Brain microvascular endothelial cell (primary cell): ENCODE results near the gene GIT1.

ENCODE experiments used
- DNase-seq: peaks from one replicate; pipeline ENCODE4 v3.0.0-alpha.2; 2020
- H3K27ac ChIP-seq: fragments of 250-450 bp; sonication (Bioruptor Pico); 2 replicates; pipeline ENCODE4 v1.5.1; 2020; ENCODE audit warnings: mild to moderate bottlenecking, moderate library complexity
- H3K27me3 ChIP-seq: fragments of 250-450 bp; sonication (Bioruptor Pico); replicated peaks from 2 replicates; pipeline ENCODE4 v1.5.1; 2020; ENCODE audit warnings: mild to moderate bottlenecking
- H3K36me3 ChIP-seq: fragments of 250-450 bp; sonication (Bioruptor Pico); replicated peaks from 2 replicates; pipeline ENCODE4 v1.5.1; 2020; ENCODE audit warnings: mild to moderate bottlenecking
- H3K4me3 ChIP-seq: 2 replicates; pipeline ENCODE4 v1.5.1; 2011; ENCODE audit warnings: low read depth, mild to moderate bottlenecking, control low read depth, low read length, moderate library complexity
- in situ Hi-C: cut with HindIII; loops from 2 replicates; pipeline ENCODE4 v1.10.0; 2017; ENCODE audit warnings: low sequenced_read_pairs, low pct_ligation_motif_present
- TF ChIP-seq, protein P1 (sequence below): IDR thresholded peaks from 2 replicates; pipeline ENCODE4 v1.5.1; 2011; ENCODE audit warnings: low read depth, mild to moderate bottlenecking, moderate library complexity, low read length, control low read depth, inconsistent platforms; ENCODE audit errors: missing control alignments

The GIT1 gene

DNA sequence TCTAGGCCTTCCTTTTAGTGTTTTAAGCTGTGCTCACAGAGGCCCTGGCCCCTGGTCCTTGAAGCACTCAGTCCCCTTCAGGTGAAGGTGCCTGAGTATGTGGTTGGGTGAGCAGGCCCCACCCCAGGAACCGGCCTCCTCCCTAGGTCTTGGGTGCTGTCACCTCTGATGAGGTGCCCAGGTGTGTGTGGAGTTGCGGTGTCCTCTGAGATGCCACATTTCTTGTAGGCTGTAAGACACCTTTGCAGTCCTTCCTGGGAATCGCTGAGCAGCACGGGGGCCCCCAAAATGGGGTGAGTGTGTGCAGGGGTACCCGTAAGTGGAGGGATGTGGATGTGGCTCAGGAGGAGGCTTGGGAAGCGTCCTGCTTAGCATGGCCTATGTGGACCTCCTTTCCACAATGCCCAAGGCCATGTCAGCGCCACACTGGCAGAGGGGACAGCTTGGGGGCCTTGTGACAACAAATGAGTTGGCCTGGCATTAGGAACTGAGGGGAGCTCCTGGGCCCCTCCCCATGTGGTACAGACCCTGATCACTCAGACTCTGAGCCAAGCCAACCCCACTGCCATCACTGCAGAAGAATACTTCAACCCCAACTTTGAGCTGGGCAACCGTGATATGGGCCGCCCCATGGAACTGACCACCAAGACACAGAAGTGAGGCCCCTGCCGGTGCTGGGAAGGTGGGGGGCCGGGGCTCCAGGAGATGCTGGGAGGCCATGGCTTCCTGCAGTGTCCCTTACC lies 22.1 kb upstream of the GIT1 start:
- no peaks in the 10 kb centered on the region for H3K27me3 ChIP-seq
- no peak overlapping the region for H3K4me3 ChIP-seq
- H3K36me3 ChIP-seq, result no peaks in the 10 kb centered on the region
- TF ChIP-seq, protein P1, sequence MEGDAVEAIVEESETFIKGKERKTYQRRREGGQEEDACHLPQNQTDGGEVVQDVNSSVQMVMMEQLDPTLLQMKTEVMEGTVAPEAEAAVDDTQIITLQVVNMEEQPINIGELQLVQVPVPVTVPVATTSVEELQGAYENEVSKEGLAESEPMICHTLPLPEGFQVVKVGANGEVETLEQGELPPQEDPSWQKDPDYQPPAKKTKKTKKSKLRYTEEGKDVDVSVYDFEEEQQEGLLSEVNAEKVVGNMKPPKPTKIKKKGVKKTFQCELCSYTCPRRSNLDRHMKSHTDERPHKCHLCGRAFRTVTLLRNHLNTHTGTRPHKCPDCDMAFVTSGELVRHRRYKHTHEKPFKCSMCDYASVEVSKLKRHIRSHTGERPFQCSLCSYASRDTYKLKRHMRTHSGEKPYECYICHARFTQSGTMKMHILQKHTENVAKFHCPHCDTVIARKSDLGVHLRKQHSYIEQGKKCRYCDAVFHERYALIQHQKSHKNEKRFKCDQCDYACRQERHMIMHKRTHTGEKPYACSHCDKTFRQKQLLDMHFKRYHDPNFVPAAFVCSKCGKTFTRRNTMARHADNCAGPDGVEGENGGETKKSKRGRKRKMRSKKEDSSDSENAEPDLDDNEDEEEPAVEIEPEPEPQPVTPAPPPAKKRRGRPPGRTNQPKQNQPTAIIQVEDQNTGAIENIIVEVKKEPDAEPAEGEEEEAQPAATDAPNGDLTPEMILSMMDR, result no peak
- in situ Hi-C loops, result no loop called here
- no peak for DNase-seq
- no peak overlapping the region for H3K27ac ChIP-seq

DNA sequence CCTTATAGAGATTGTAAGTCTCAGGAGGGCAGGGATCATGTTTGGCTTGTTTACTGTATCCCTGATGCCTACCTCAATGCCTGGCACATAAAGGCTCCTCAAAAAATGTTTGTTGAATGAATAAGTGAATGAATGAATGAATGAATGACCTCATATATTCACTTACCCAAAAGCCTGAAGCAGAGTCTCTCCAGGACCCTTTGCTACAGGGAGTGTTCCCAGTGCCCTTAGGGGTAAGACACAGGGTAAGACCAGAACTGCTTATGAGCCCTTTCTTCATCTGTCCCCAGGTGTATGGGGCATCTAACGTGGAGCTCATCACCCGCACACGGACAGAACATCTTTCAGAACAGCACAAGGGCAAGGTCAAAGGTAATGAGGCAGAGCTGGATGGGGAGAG lies 20.9 kb upstream of the GIT1 start:
- Histone ChIP-seq H3K4me3 (no peak overlapping the region), H3K27me3 (no peaks in the 10 kb centered on the region), H3K27ac (no peak overlapping the region), H3K36me3 (no peaks in the 10 kb centered on the region)
- TF ChIP-seq, protein P1, result no peak
- in situ Hi-C loops, result no loop called here
- no peak for DNase-seq

DNA sequence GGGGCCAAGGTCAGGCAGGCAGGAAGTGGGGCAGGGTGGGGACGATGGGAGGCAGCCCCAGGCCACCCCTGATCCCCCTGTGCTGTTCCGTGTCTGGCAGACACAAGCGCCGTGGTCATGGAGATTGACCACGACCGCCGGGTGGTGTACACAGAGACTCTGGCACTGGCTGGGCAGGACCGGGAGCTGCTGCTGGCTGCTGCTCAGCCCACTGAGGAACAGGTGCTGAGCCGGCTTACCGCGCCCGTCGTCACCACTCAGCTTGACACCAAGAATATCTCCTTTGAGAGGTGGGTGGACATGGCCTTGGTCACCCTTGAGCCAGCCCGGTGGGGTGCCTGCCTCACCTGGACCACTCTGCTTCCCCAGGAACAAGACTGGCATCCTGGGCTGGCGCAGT lies 19.5 kb upstream of the GIT1 start:
- H3K4me3 ChIP-seq, result no peak overlapping the region
- TF ChIP-seq, protein P1, result no peak
- no peak for DNase-seq
- no peak overlapping the region for H3K27ac ChIP-seq
- H3K36me3 ChIP-seq, result no peaks in the 10 kb centered on the region
- in situ Hi-C loops, result no loop called here
- no peaks in the 10 kb centered on the region for H3K27me3 ChIP-seq

DNA sequence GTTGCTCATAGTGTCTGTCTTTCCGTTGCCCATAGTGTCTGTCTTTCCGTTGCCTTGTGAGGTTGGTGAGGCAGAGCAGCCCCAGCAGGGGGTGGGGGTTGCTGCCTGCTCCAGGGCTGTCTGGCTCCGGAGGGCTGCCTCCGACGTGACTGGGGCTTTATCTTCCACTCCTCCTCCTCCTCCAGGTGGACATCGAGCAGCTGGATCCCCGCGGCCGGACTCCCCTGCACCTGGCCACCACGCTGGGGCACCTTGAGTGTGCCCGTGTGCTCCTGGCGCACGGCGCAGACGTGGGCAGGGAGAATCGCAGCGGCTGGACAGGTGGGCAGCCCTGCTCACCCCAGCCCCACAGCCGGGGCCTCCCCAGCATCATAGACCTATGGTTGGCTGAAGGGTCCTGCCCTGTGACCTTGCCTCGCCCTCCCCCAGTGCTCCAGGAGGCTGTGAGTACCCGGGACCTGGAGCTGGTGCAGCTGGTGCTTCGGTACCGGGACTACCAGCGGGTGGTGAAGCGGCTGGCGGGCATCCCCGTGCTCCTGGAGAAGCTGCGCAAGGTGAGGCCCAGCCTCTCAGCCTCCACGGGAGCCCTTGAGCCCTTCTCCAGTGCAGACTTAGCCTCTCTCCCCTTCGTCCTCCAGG lies 18.2 kb upstream of the GIT1 start:
- in situ Hi-C loops, result no loop called here
- Histone ChIP-seq H3K4me3 (no peak overlapping the region), H3K27ac (no peak overlapping the region), H3K36me3 (no peaks in the 10 kb centered on the region), H3K27me3 (no peaks in the 10 kb centered on the region)
- DNase-seq, result no peak
- TF ChIP-seq, protein P1, result no peak

DNA sequence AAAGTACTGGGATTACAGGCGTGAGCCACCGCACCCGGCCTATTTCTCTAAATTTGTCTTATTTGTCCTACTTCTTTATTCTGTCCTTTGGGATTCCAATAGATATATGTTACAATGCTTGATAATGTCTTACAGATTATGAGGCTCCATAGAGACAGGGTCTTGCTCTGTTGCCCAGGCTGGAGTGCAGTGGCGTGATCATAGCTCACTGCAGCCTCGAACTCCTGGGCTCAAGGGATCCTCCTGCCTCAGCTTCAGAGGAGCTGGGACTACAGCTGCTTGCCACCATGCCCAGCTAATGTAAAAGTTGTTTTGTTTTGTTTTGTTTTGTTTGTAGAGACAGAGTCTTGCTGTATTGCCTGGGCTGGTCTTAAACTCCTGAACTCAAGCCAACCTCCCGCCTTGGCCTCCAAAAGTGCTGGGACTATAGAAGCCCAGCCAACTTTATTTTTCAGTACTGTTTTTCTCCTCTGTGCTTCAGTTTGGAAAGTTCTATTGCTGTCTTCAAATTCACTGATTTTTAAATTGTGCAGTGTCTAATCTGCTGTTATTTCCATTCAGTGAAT lies 13.7 kb upstream of the GIT1 start:
- in situ Hi-C loops, result no loop called here
- DNase-seq, result no peak
- Histone ChIP-seq H3K36me3 (no peaks in the 10 kb centered on the region), H3K4me3 (no peak overlapping the region), H3K27ac (no peak overlapping the region), H3K27me3 (no peaks in the 10 kb centered on the region)
- TF ChIP-seq, protein P1, result no peak
